Measurements from ENCODE around the gene PRAC1. TPM values are rescaled to one million over a fixed set of nuclear protein-coding genes. Genes with fewer than 3 reads are reported as not detected.

PRAC1 gene
- total RNA-seq, 1 experiment from 2014 or later, result not detected

GRCh38 chr17:48753794-48754499 lies 31.6 kb upstream of the PRAC1 start:
- intact Hi-C loops (cut with micrococcal nuclease), result no loop called here
- ChIA-PET POLR2A (no interaction called here), CTCF (no interaction called here), RAD21 (ENCODE audit: low non-redundant PET in 1 of 2, low total read pairs in 2 of 2, uncharacterized antibody in 2 of 2, unreplicated experiment in 2 of 2) (no interaction called here)
- no peaks in the 10 kb centered on the region for H3K79me2 ChIP-seq (ENCODE audit: insufficient read depth, low read length)
- no peaks in the 10 kb centered on the region for H3K36me3 ChIP-seq (ENCODE audit: control insufficient read depth in 1 of 2, insufficient read depth in 2 of 2, low read length in 2 of 2)
- DNase-seq (ENCODE audit: low read depth, low spot score), result no peak
- no peaks in the 10 kb centered on the region for H3K9me3 ChIP-seq (ENCODE audit: control insufficient read depth in 1 of 2, insufficient read depth in 1 of 2, low read depth in 1 of 2, low read length in 2 of 2)
- no TSS peak for BruUV-seq (replicated peaks)
- no peak overlapping the region for H3K9ac ChIP-seq (ENCODE audit: low read length)
- TF ChIP-seq, protein P1, sequence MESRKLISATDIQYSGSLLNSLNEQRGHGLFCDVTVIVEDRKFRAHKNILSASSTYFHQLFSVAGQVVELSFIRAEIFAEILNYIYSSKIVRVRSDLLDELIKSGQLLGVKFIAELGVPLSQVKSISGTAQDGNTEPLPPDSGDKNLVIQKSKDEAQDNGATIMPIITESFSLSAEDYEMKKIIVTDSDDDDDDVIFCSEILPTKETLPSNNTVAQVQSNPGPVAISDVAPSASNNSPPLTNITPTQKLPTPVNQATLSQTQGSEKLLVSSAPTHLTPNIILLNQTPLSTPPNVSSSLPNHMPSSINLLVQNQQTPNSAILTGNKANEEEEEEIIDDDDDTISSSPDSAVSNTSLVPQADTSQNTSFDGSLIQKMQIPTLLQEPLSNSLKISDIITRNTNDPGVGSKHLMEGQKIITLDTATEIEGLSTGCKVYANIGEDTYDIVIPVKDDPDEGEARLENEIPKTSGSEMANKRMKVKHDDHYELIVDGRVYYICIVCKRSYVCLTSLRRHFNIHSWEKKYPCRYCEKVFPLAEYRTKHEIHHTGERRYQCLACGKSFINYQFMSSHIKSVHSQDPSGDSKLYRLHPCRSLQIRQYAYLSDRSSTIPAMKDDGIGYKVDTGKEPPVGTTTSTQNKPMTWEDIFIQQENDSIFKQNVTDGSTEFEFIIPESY (IDR thresholded peaks at IDR 0.05; ENCODE audit: extremely low read depth, insufficient replicate concordance, low read length), result no peak
- TF ChIP-seq SIN3A (IDR thresholded peaks at IDR 0.05; ENCODE audit: low read depth) (no peak), POLR2A (IDR thresholded peaks at IDR 0.05; ENCODE audit: borderline replicate concordance, extremely low read depth, insufficient read depth, insufficient read length) (no peak), JUND (IDR thresholded peaks at IDR 0.05) (no peak), SP1 (IDR thresholded peaks at IDR 0.05; ENCODE audit: low read depth) (no peak), RAD21 (IDR thresholded peaks at IDR 0.05; ENCODE audit: low read depth) (no peak), EZH2 (IDR thresholded peaks at IDR 0.05) (no peak), EGR1 (IDR thresholded peaks at IDR 0.05; ENCODE audit: low read depth) (no peak), YY1 (IDR thresholded peaks at IDR 0.05; ENCODE audit: extremely low read depth, insufficient replicate concordance, low read depth, low read length) (no peak), CEBPB (IDR thresholded peaks at IDR 0.05; ENCODE audit: low read depth) (no peak), ZFX (IDR thresholded peaks at IDR 0.05) (no peak), REST (IDR thresholded peaks at IDR 0.05; ENCODE audit: low read depth) (no peak), SRF (IDR thresholded peaks at IDR 0.05; ENCODE audit: low read depth) (no peak), TCF7L2 (IDR thresholded peaks at IDR 0.05; ENCODE audit: borderline replicate concordance, extremely low read depth, insufficient read depth, insufficient read length) (no peak), CBX3 (IDR thresholded peaks at IDR 0.05; ENCODE audit: low read depth) (no peak), POLR2AphosphoS5 (IDR thresholded peaks at IDR 0.05; ENCODE audit: low read depth, low read length) (no peak), ELF1 (IDR thresholded peaks at IDR 0.05; ENCODE audit: borderline replicate concordance, low read depth) (no peak), ZNF274 (IDR thresholded peaks at IDR 0.05; ENCODE audit: low read depth, low read length) (no peak)
- TF ChIP-seq, protein P2, sequence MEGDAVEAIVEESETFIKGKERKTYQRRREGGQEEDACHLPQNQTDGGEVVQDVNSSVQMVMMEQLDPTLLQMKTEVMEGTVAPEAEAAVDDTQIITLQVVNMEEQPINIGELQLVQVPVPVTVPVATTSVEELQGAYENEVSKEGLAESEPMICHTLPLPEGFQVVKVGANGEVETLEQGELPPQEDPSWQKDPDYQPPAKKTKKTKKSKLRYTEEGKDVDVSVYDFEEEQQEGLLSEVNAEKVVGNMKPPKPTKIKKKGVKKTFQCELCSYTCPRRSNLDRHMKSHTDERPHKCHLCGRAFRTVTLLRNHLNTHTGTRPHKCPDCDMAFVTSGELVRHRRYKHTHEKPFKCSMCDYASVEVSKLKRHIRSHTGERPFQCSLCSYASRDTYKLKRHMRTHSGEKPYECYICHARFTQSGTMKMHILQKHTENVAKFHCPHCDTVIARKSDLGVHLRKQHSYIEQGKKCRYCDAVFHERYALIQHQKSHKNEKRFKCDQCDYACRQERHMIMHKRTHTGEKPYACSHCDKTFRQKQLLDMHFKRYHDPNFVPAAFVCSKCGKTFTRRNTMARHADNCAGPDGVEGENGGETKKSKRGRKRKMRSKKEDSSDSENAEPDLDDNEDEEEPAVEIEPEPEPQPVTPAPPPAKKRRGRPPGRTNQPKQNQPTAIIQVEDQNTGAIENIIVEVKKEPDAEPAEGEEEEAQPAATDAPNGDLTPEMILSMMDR (IDR thresholded peaks at IDR 0.05 in 2 of 3, conservative IDR thresholded peaks at IDR 0.05 in 1 of 3; ENCODE audit: borderline replicate concordance in 1 of 3, insufficient read depth in 1 of 3, low read depth in 2 of 3, low read length in 2 of 3), result no peak
- TF ChIP-seq, protein P3, sequence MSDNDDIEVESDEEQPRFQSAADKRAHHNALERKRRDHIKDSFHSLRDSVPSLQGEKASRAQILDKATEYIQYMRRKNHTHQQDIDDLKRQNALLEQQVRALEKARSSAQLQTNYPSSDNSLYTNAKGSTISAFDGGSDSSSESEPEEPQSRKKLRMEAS (IDR thresholded peaks at IDR 0.05), result no peak
- no peak overlapping the region for H3K4me3 ChIP-seq (replicated peaks in 1 of 2; ENCODE audit: low read depth in 1 of 2, low read length in 2 of 2)
- H2AFZ ChIP-seq (ENCODE audit: low read depth, low read length, poor library complexity, severe bottlenecking), result no peak overlapping the region
- ATAC-seq, result no peak
- H3K9me2 ChIP-seq (ENCODE audit: insufficient read depth), result no peaks in the 10 kb centered on the region
- 0 out of 2 replicates have a peak, but pooled peaks cover 11% of the 10 kb centered on the region for H3K27me3 ChIP-seq (ENCODE audit: insufficient read depth, low read length)
- H3K4me2 ChIP-seq (ENCODE audit: low read length), result peak overlapping the region; percentile 19; the same call in 1 of the 2 replicates
- no peaks in the 10 kb centered on the region for H4K20me1 ChIP-seq (ENCODE audit: insufficient read depth)
- H3K4me1 ChIP-seq (ENCODE audit: control insufficient read depth in 1 of 2, insufficient read depth in 2 of 2, low read length in 2 of 2), result peaks cover 0 to 7% of the 10 kb centered on the region in 2 experiments; a peak in 1 of 4 replicates
- H3K27ac ChIP-seq (ENCODE audit: low read depth, low read length), result no peak overlapping the region
